Neutrophil (primary cell): ENCODE measurements around the gene BDH2.

ENCODE experiments used
- H3K27ac ChIP-seq: fragments of 200-600 bp; sonication (generic); 2 replicates; pipeline ENCODE4 v1.5.1; 2016; ENCODE audit warnings: mild to moderate bottlenecking, moderate library complexity
- H3K27me3 ChIP-seq: fragments of 200-600 bp; sonication (generic); 2 replicates; pipeline ENCODE4 v1.6.0; 2016; ENCODE audit warnings: mild to moderate bottlenecking
- H3K36me3 ChIP-seq: fragments of 200-600 bp; sonication (generic); 2 replicates; pipeline ENCODE4 v1.5.1; 2017
- H3K4me1 ChIP-seq, 2 experiments: fragments of 200-600 bp in 1 of 2; sonication (generic) in 1 of 2; 1 replicate in 1 of 2; 2 replicates in 1 of 2; pipeline versions ENCODE4 v1.5.1 to v1.6.1; 2013 to 2016; ENCODE audit warnings: low read depth in 1 of 2, low read length in 1 of 2, mild to moderate bottlenecking in 1 of 2, moderate library complexity in 1 of 2; ENCODE audit not compliant: control insufficient read depth in 1 of 2, insufficient read depth in 1 of 2
- H3K4me3 ChIP-seq, 2 experiments: fragments of 200-600 bp in 1 of 2; sonication (generic) in 1 of 2; 1 replicate in 1 of 2; 2 replicates in 1 of 2; pipeline ENCODE4 v1.5.1; 2013 to 2016; ENCODE audit warnings: low read depth in 1 of 2, low read length in 1 of 2, mild to moderate bottlenecking in 1 of 2, moderate library complexity in 1 of 2
- H3K9me3 ChIP-seq: fragments of 200-600 bp; sonication (generic); 2 replicates; pipeline ENCODE4 v1.5.1; 2016
- CTCF ChIP-seq: fragments of 200-600 bp; sonication (generic); IDR thresholded peaks from 2 replicates; pipeline ENCODE4 v1.5.1; 2016; ENCODE audit warnings: antibody characterized with exemption

Gene BDH2

GRCh38 chr4:103075435-103075893 is 24.2 kb downstream of the BDH2 start:
- no peaks in the 10 kb centered on the region for H3K36me3 ChIP-seq
- H3K4me3 ChIP-seq, result peak overlapping the region; percentile 53 to 72
- no peak overlapping the region for H3K27ac ChIP-seq
- no peak for TF ChIP-seq CTCF
- H3K27me3 ChIP-seq, result peaks cover 26% of the 10 kb centered on the region
- H3K9me3 ChIP-seq, result no peaks in the 10 kb centered on the region
- H3K4me1 ChIP-seq, result peaks cover 14 to 16% of the 10 kb centered on the region in 2 experiments

GRCh38 chr4:103074744-103075434 is 24.7 kb downstream of the BDH2 start:
- no peak overlapping the region for H3K4me3 ChIP-seq

GRCh38 chr4:103073792-103074438 is 25.7 kb downstream of the BDH2 start:
- H3K36me3 ChIP-seq, result no peaks in the 10 kb centered on the region
- no peak overlapping the region for H3K4me3 ChIP-seq
- peaks cover 14 to 16% of the 10 kb centered on the region in 2 experiments for H3K4me1 ChIP-seq
- H3K27me3 ChIP-seq, result peaks cover 26% of the 10 kb centered on the region
- H3K27ac ChIP-seq, result no peak overlapping the region
- no peak for TF ChIP-seq CTCF
- H3K9me3 ChIP-seq, result no peaks in the 10 kb centered on the region

More at GRCh38 chr4:103074744-103075434, 24.7 kb downstream of the BDH2 start:
- Histone ChIP-seq H3K27ac (no peak overlapping the region), H3K9me3 (no peaks in the 10 kb centered on the region), H3K27me3 (peaks cover 26% of the 10 kb centered on the region), H3K4me1 (peaks cover 14 to 16% of the 10 kb centered on the region in 2 experiments), H3K36me3 (no peaks in the 10 kb centered on the region)
- TF ChIP-seq CTCF, result no peak

- no peak overlapping the region for H3K4me3 ChIP-seq
- no peaks in the 10 kb centered on the region for H3K36me3 ChIP-seq
- H3K27ac ChIP-seq, result no peak overlapping the region
- H3K27me3 ChIP-seq, result no peaks in the 10 kb centered on the region
- no peaks in the 10 kb centered on the region for H3K9me3 ChIP-seq
- no peak for TF ChIP-seq CTCF
- no peaks in the 10 kb centered on the region for H3K4me1 ChIP-seq
These were observed 31.6 kb downstream of the BDH2 start for GRCh38 chr4:103067841-103068547.

GRCh38 chr4:103060453-103061148 is 39.0 kb downstream of the BDH2 start:
- Histone ChIP-seq H3K27ac (no peak overlapping the region), H3K4me3 (no peak overlapping the region), H3K9me3 (no peaks in the 10 kb centered on the region), H3K27me3 (no peaks in the 10 kb centered on the region), H3K36me3 (no peaks in the 10 kb centered on the region), H3K4me1 (no peaks in the 10 kb centered on the region)
- no peak for TF ChIP-seq CTCF
